CD14-positive monocyte (primary cell): ENCODE data around the gene VPS26C. TPM values are rescaled to one million over a fixed set of nuclear protein-coding genes. Genes with fewer than 3 reads are reported as not detected.
A peak's percentile ranks its signal among the peaks of the same experiment; 100 is the strongest.

Source experiments
- DNase-seq, 3 donors: peaks; one replicate each; pipeline ENCODE4 v3.0.0-alpha.2; 2011 to 2022
- H2AFZ ChIP-seq: 2 replicates; pipeline ENCODE4 v1.6.0; 2012; ENCODE audit warnings: mild to moderate bottlenecking, low read depth, low read length, inconsistent platforms; ENCODE audit not compliant: insufficient read depth, poor library complexity, severe bottlenecking
- H3K27ac ChIP-seq, 2 donors: 1 replicate in 1 of 2; 2 replicates in 1 of 2; pipeline ENCODE4 v1.5.1; 2012 to 2013; ENCODE audit warnings: low read length in 2 of 2, control low read depth in 1 of 2, inconsistent platforms in 1 of 2, low read depth in 1 of 2, mild to moderate bottlenecking in 1 of 2
- H3K27me3 ChIP-seq, 2 donors: one replicate each; pipeline versions ENCODE4 v1.6.0 to v1.6.1; 2011 to 2013; ENCODE audit warnings: low read length in 2 of 2; ENCODE audit not compliant: control insufficient read depth in 2 of 2, insufficient read depth in 2 of 2
- H3K36me3 ChIP-seq, 2 donors: replicated peaks in 1 of 2; 1 replicate in 1 of 2; 2 replicates in 1 of 2; pipeline versions ENCODE4 v1.5.1 to v1.6.1; 2012 to 2013; ENCODE audit warnings: low read length in 2 of 2, control low read depth in 1 of 2, inconsistent platforms in 1 of 2, mild to moderate bottlenecking in 1 of 2; ENCODE audit not compliant: insufficient read depth in 2 of 2, control insufficient read depth in 1 of 2
- H3K4me1 ChIP-seq, 2 donors: 1 replicate in 1 of 2; 2 replicates in 1 of 2; pipeline versions ENCODE4 v1.5.1 to v1.6.1; 2012 to 2013; ENCODE audit warnings: low read length in 2 of 2, control low read depth in 1 of 2, inconsistent platforms in 1 of 2, mild to moderate bottlenecking in 1 of 2, moderate library complexity in 1 of 2; ENCODE audit not compliant: insufficient read depth in 2 of 2, control insufficient read depth in 1 of 2
- H3K4me2 ChIP-seq: replicated peaks from 2 replicates; pipeline ENCODE3; 2012; ENCODE audit warnings: low read length, moderate library complexity, mild to moderate bottlenecking; ENCODE audit not compliant: poor library complexity, severe bottlenecking; ENCODE audit errors: extremely low read depth
- H3K4me3 ChIP-seq, 3 experiments: fragments of 200-600 bp in 1 of 3; sonication (generic) in 1 of 3; replicated peaks in 1 of 3; 1 replicate in 2 of 3; 2 replicates in 1 of 3; pipeline ENCODE4 v1.5.1; 2011 to 2013; ENCODE audit warnings: low read length in 3 of 3, mild to moderate bottlenecking in 3 of 3, control low read depth in 2 of 3, low read depth in 2 of 3, inconsistent platforms in 1 of 3, moderate library complexity in 1 of 3
- H3K79me2 ChIP-seq: 2 replicates; pipeline ENCODE4 v1.6.0; 2012; ENCODE audit warnings: mild to moderate bottlenecking, control low read depth, inconsistent platforms, low read length, moderate library complexity; ENCODE audit not compliant: insufficient read depth
- H3K9ac ChIP-seq: 2 replicates; pipeline ENCODE4 v1.6.0; 2017; ENCODE audit warnings: low read length, mild to moderate bottlenecking; ENCODE audit not compliant: insufficient read depth, poor library complexity, severe bottlenecking
- H3K9me3 ChIP-seq, 2 donors: replicated peaks in 1 of 2; 1 replicate in 1 of 2; 2 replicates in 1 of 2; pipeline versions ENCODE4 v1.5.1 to v1.6.1; 2012 to 2013; ENCODE audit warnings: low read length in 2 of 2, control low read depth in 1 of 2; ENCODE audit not compliant: control insufficient read depth in 1 of 2, insufficient read depth in 1 of 2
- H4K20me1 ChIP-seq: 2 replicates; pipeline ENCODE4 v1.6.0; 2012; ENCODE audit warnings: mild to moderate bottlenecking, low read length, control low read depth, moderate library complexity; ENCODE audit not compliant: insufficient read depth
- H3K27ac Mint-ChIP-seq, 7 donors: one replicate each; pipeline ENCODE4 v1.8.0; 2020; ENCODE audit warnings: mild to moderate bottlenecking in 7 of 7, mixed read lengths in 7 of 7, moderate library complexity in 6 of 7, inconsistent platforms in 2 of 7
- H3K27me3 Mint-ChIP-seq, 3 donors: one replicate each; pipeline ENCODE4 v1.8.0; 2021 to 2022; ENCODE audit warnings: low read depth in 3 of 3, mild to moderate bottlenecking in 3 of 3, mixed read lengths in 3 of 3, moderate library complexity in 3 of 3, inconsistent platforms in 1 of 3
- H3K36me3 Mint-ChIP-seq, 2 donors: one replicate each; pipeline ENCODE4 v1.8.0; 2020; ENCODE audit warnings: mixed read lengths in 2 of 2, inconsistent platforms in 1 of 2, mild to moderate bottlenecking in 1 of 2
- H3K4me1 Mint-ChIP-seq: one replicate; pipeline ENCODE4 v1.8.0; 2020; ENCODE audit warnings: mild to moderate bottlenecking, mixed read lengths
- H3K4me3 Mint-ChIP-seq, 2 donors: one replicate each; pipeline ENCODE4 v1.8.0; 2020; ENCODE audit warnings: mild to moderate bottlenecking in 2 of 2, mixed read lengths in 2 of 2, moderate library complexity in 1 of 2
- H3K9me3 Mint-ChIP-seq, 7 donors: one replicate each; pipeline ENCODE4 v1.8.0; 2020 to 2022; ENCODE audit warnings: mixed read lengths in 7 of 7, mild to moderate bottlenecking in 6 of 7, moderate library complexity in 6 of 7, inconsistent platforms in 2 of 7
- WGBS: methylation state at CpG from one replicate; pipeline ENCODE4 v1.1.5; 2013; ENCODE audit warnings: missing lambda C conversion rate; ENCODE audit not compliant: insufficient coverage; 5-methylcytosine and 5-hydroxymethylcytosine counted together
- intact Hi-C, 2 donors: fragments of 100-400 bp; cut with micrococcal nuclease; formaldehyde crosslinking; loops; one replicate each; pipeline versions ENCODE4 v1.15.0 to v1.15.1; 2023
- polyA plus RNA-seq, 3 donors: library from polyadenylated mRNA; depleted of rRNA in 1 of 3; unstranded in 2 of 3; stranded (reverse) in 1 of 3; fragments of 300-500 nt in 2 of 3; fragments of >200 nt in 1 of 3; fragmentation: Illumina TruSeq in 2 of 3; gene quantifications; 1 replicate in 2 of 3; 2 replicates in 1 of 3; pipeline ENCODE4 v1.2.3, GENCODE V29; 2012 to 2021
- TF ChIP-seq, protein P1 (sequence below): fragments of 200-600 bp; IDR thresholded peaks from one replicate; pipeline ENCODE4 v1.8.0; 2022; ENCODE audit warnings: antibody characterized with exemption, mild to moderate bottlenecking

Gene VPS26C
- polyA plus RNA-seq, 3 donors = 45.4 to 75.4 (median 69.3) TPM

- Mint-ChIP-seq H3K27me3 (no peaks in the 10 kb centered on the region), H3K36me3 (peaks cover 72 to 83% of the 10 kb centered on the region in 2 donors), H3K27ac (peak overlapping the region in 1 of 7 donors; percentile 47), H3K9me3 (no peaks in the 10 kb centered on the region), H3K4me1 (no peaks in the 10 kb centered on the region), H3K4me3 (no peak overlapping the region)
- no peaks in the 10 kb centered on the region for H3K79me2 ChIP-seq
- H2AFZ ChIP-seq = no peak overlapping the region
- TF ChIP-seq, protein P1, sequence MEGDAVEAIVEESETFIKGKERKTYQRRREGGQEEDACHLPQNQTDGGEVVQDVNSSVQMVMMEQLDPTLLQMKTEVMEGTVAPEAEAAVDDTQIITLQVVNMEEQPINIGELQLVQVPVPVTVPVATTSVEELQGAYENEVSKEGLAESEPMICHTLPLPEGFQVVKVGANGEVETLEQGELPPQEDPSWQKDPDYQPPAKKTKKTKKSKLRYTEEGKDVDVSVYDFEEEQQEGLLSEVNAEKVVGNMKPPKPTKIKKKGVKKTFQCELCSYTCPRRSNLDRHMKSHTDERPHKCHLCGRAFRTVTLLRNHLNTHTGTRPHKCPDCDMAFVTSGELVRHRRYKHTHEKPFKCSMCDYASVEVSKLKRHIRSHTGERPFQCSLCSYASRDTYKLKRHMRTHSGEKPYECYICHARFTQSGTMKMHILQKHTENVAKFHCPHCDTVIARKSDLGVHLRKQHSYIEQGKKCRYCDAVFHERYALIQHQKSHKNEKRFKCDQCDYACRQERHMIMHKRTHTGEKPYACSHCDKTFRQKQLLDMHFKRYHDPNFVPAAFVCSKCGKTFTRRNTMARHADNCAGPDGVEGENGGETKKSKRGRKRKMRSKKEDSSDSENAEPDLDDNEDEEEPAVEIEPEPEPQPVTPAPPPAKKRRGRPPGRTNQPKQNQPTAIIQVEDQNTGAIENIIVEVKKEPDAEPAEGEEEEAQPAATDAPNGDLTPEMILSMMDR = no peak
- no peak for DNase-seq
- H4K20me1 ChIP-seq = no peaks in the 10 kb centered on the region
- H3K27ac ChIP-seq = no peak overlapping the region
- H3K27me3 ChIP-seq = no peaks in the 10 kb centered on the region
- intact Hi-C loops = no loop called here
- H3K9ac ChIP-seq = no peak overlapping the region
- no peaks in the 10 kb centered on the region for H3K4me1 ChIP-seq
- H3K36me3 ChIP-seq = peaks cover 59 to 96% of the 10 kb centered on the region in 2 donors
- H3K9me3 ChIP-seq = no peaks in the 10 kb centered on the region
- H3K4me2 ChIP-seq = no peak overlapping the region
- no CpG with 5 or more reads among the region's 2 CpGs for WGBS
- no peak overlapping the region for H3K4me3 ChIP-seq
Observed at GRCh38 chr21:37192019-37192418, 75.1 kb downstream of the VPS26C start.

DNA sequence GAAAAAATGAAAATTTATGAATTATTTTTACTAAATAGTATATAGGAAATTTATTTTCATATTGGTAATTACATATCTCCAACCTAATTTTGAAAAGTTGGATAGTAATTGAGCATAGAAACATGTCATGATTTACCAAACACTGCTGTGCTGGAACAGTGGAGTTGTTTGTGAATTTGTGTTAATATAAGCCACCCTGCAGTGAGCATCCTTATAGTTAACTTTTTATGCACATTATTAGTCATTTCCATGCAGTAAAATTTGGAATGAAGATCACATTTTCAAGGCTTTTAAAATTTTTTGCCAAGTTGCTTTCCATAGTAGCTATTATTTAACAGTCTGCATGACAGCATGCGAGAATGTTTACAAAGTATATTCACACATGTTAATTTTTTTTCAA, 78.3 kb downstream of the VPS26C start:
- H3K9ac ChIP-seq = no peak overlapping the region
- H3K79me2 ChIP-seq = no peaks in the 10 kb centered on the region
- H3K27me3 ChIP-seq = no peaks in the 10 kb centered on the region
- no peaks in the 10 kb centered on the region for H3K9me3 ChIP-seq
- no peak overlapping the region for H3K4me2 ChIP-seq
- no peak overlapping the region for H3K4me3 ChIP-seq
- no peaks in the 10 kb centered on the region for H4K20me1 ChIP-seq
- 90% methylated on average over 1 of the region's 1 CpG for WGBS
- TF ChIP-seq, protein P1 = no peak
- no peak for DNase-seq
- no peak overlapping the region for H3K27ac Mint-ChIP-seq
- H3K4me1 ChIP-seq = no peaks in the 10 kb centered on the region
- peaks cover 63 to 71% of the 10 kb centered on the region in 2 donors for H3K36me3 Mint-ChIP-seq
- no peaks in the 10 kb centered on the region for H3K27me3 Mint-ChIP-seq
- peaks cover 44 to 79% of the 10 kb centered on the region in 2 donors for H3K36me3 ChIP-seq
- H2AFZ ChIP-seq = no peak overlapping the region
- no peaks in the 10 kb centered on the region for H3K4me1 Mint-ChIP-seq
- H3K9me3 Mint-ChIP-seq = no peaks in the 10 kb centered on the region
- H3K4me3 Mint-ChIP-seq = no peak overlapping the region
- no peak overlapping the region for H3K27ac ChIP-seq
- intact Hi-C loops = no loop called here
